Hepatocyte (in vitro differentiated cells): Measurements from ENCODE around the gene ICE2. TPM values are rescaled to one million over a fixed set of nuclear protein-coding genes. Genes with fewer than 3 reads are reported as not detected.

ENCODE experiments used
- DNase-seq: peaks from one replicate; pipeline ENCODE4 v3.0.0-alpha.2; 2016; ENCODE audit warnings: low spot score
- H2AFZ ChIP-seq: fragments of 200-600 bp; sonication (generic); 2 replicates; pipeline ENCODE4 v1.6.0; 2016; ENCODE audit warnings: antibody characterized with exemption, mild to moderate bottlenecking
- H3K27ac ChIP-seq: fragments of 200-600 bp; sonication (generic); 2 replicates; pipeline ENCODE4 v1.5.1; 2016; ENCODE audit warnings: mild to moderate bottlenecking
- H3K27me3 ChIP-seq: fragments of 200-600 bp; sonication (generic); 2 replicates; pipeline ENCODE4 v1.6.1; 2016
- H3K36me3 ChIP-seq: fragments of 200-600 bp; sonication (generic); replicated peaks from 2 replicates; pipeline ENCODE4 v1.5.1; 2016; ENCODE audit warnings: low read depth; ENCODE audit not compliant: insufficient read depth
- H3K4me1 ChIP-seq: fragments of 200-600 bp; sonication (generic); 2 replicates; pipeline ENCODE4 v1.5.1; 2016; ENCODE audit warnings: mild to moderate bottlenecking, moderate library complexity; ENCODE audit not compliant: insufficient read depth
- H3K4me2 ChIP-seq: fragments of 200-600 bp; sonication (generic); 2 replicates; pipeline ENCODE4 v1.6.0; 2016
- H3K4me3 ChIP-seq: fragments of 200-600 bp; sonication (generic); 2 replicates; pipeline ENCODE4 v1.5.1; 2016; ENCODE audit warnings: mild to moderate bottlenecking
- H3K79me2 ChIP-seq: fragments of 200-600 bp; sonication (generic); 2 replicates; pipeline ENCODE4 v1.6.0; 2017; ENCODE audit warnings: mild to moderate bottlenecking
- H3K9me2 ChIP-seq: fragments of 200-600 bp; sonication (generic); replicated peaks from 2 replicates; pipeline ENCODE4 v1.6.0; 2017; ENCODE audit warnings: mild to moderate bottlenecking; ENCODE audit not compliant: insufficient read depth
- H3K9me3 ChIP-seq: fragments of 200-600 bp; sonication (generic); 2 replicates; pipeline ENCODE4 v1.5.1; 2016; ENCODE audit warnings: low read depth, mild to moderate bottlenecking
- H4K20me1 ChIP-seq: fragments of 200-600 bp; sonication (generic); 2 replicates; pipeline ENCODE4 v1.6.0; 2016; ENCODE audit warnings: mild to moderate bottlenecking; ENCODE audit not compliant: insufficient read depth, poor library complexity, severe bottlenecking
- EZH2 ChIP-seq: fragments of 200-600 bp; sonication (generic); IDR thresholded peaks from 2 replicates; pipeline ENCODE4 v1.6.1; 2016; ENCODE audit warnings: antibody characterized with exemption, mild to moderate bottlenecking, borderline replicate concordance
- EZH2phosphoT487 ChIP-seq: fragments of 200-600 bp; sonication (generic); IDR thresholded peaks from one replicate; pipeline ENCODE4 v1.6.1; 2018; ENCODE audit warnings: antibody characterized with exemption, mild to moderate bottlenecking, low read depth, moderate library complexity; ENCODE audit not compliant: unreplicated experiment, severe bottlenecking
- WGBS: methylation state at CpG from one replicate; pipeline ENCODE4 v1.1.6; 2016; ENCODE audit warnings: low lambda C conversion rate; ENCODE audit errors: missing lambda C conversion rate; 5-methylcytosine and 5-hydroxymethylcytosine counted together
- polyA plus RNA-seq: library from polyadenylated mRNA; unstranded; fragments of >200 nt; fragmentation: Nextera tagmentation; extraction: Ambion mirVana; gene quantifications from 2 replicates; pipeline ENCODE4 v1.2.1, GENCODE V29; 2016
- total RNA-seq: library from RNA; depleted of rRNA; stranded (reverse); fragments of >200 nt; gene quantifications from 2 replicates; pipeline ENCODE4 v1.2.3, GENCODE V29; 2014
- TF ChIP-seq, protein P1 (sequence below): fragments of 200-600 bp; sonication (generic); IDR thresholded peaks from 2 replicates; pipeline ENCODE4 v1.5.1; 2016; ENCODE audit warnings: antibody characterized with exemption, mild to moderate bottlenecking; ENCODE audit not compliant: poor library complexity

ICE2 gene
- total and polyA plus RNA-seq, 2 experiments from 2014 or later, result 15.8 to 35.4 TPM

DNA sequence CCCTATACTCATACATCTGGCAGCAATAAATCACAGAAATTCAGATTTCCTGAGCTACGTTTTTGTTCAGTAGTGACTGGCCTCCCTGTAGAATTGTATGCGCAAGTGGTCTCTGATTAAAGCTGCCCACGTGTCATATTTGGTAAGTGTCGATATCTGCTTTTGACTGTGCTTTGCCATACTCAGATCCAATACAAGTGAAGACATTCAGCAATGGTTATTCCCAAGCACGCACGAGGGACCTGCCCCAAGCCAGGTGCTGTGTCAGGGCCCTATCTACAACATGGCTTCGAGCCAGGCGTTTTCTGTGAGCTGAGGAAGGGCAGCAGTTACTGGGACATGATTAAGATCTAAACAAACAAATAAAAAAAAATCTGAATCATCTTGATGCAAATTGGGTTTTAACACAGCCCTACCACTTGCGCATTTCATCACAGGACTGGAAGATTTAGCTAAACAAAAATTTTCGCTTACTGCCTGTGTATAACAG, 47.2 kb upstream of the ICE2 start:
- no peak overlapping the region for H3K27ac ChIP-seq
- no peak overlapping the region for H2AFZ ChIP-seq
- WGBS, result 83% methylated on average over 10 of the region's 10 CpGs
- no peak overlapping the region for H3K4me2 ChIP-seq
- H4K20me1 ChIP-seq, result no peaks in the 10 kb centered on the region
- no peaks in the 10 kb centered on the region for H3K27me3 ChIP-seq
- H3K9me3 ChIP-seq, result no peaks in the 10 kb centered on the region
- no peaks in the 10 kb centered on the region for H3K36me3 ChIP-seq
- H3K4me3 ChIP-seq, result no peak overlapping the region
- no peaks in the 10 kb centered on the region for H3K9me2 ChIP-seq
- no peak for TF ChIP-seq EZH2phosphoT487
- TF ChIP-seq, protein P1, sequence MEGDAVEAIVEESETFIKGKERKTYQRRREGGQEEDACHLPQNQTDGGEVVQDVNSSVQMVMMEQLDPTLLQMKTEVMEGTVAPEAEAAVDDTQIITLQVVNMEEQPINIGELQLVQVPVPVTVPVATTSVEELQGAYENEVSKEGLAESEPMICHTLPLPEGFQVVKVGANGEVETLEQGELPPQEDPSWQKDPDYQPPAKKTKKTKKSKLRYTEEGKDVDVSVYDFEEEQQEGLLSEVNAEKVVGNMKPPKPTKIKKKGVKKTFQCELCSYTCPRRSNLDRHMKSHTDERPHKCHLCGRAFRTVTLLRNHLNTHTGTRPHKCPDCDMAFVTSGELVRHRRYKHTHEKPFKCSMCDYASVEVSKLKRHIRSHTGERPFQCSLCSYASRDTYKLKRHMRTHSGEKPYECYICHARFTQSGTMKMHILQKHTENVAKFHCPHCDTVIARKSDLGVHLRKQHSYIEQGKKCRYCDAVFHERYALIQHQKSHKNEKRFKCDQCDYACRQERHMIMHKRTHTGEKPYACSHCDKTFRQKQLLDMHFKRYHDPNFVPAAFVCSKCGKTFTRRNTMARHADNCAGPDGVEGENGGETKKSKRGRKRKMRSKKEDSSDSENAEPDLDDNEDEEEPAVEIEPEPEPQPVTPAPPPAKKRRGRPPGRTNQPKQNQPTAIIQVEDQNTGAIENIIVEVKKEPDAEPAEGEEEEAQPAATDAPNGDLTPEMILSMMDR, result no peak
- no peak for TF ChIP-seq EZH2
- H3K4me1 ChIP-seq, result no peaks in the 10 kb centered on the region
- DNase-seq, result no peak
- no peaks in the 10 kb centered on the region for H3K79me2 ChIP-seq

DNA sequence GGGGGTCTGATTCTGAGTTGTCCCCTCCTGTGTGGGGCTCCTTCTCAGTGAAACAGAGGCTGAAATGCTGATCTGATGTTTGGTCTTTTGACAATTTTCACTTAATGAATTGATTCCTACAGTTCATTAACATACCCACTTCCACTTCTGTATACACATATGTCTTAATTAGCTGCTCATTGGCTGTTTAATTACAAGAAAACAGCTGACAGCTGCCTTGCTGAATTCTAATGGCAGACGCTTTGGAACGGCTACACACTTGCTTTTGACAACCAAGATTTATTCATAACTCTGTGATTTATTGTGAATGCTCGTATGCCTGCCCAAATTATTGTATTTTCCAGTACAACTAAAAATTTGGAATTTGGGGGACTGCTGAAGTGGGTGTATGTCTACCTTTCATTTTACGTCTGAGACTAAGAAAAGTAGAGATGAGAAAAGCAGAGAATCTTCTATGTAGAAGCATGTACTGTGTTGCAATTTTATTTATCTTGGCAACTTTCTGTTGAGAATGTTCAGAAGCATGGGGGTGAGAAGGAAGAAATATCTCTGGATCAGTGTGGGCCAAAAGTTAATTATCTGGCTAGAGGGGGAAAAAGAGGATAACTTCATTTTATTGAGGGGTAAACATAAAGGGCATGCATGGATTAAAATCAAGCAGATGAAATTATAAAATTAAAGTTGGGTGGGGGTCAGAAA, 46.5 kb upstream of the ICE2 start:
- DNase-seq, result no peak
- Histone ChIP-seq H3K27me3 (no peaks in the 10 kb centered on the region), H3K4me1 (no peaks in the 10 kb centered on the region), H3K4me2 (no peak overlapping the region), H3K79me2 (no peaks in the 10 kb centered on the region), H3K9me3 (no peaks in the 10 kb centered on the region), H3K9me2 (no peaks in the 10 kb centered on the region), H3K36me3 (no peaks in the 10 kb centered on the region), H3K4me3 (no peak overlapping the region), H3K27ac (no peak overlapping the region), H2AFZ (no peak overlapping the region), H4K20me1 (no peaks in the 10 kb centered on the region)
- TF ChIP-seq EZH2phosphoT487 (no peak), EZH2 (no peak)
- TF ChIP-seq, protein P1, result no peak
- WGBS, result 87% methylated on average over 4 of the region's 4 CpGs

DNA sequence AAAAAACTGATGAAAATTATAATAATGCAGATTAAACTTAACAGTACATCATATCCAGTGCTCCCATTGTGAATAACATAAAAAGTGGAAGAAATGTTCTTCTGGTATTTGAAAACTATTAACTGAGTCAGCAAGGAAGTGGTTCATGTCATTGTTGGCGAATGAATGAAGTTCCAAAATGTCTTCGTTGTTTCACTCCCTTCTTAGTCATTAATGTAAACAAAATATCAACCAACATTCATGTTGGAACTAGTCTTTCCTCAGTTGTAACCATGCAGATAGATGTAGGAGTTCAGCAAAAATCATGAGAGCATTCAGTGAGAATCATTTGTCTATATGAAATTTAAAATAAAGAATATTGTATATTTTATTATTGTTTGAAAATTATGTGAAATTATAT, 44.1 kb upstream of the ICE2 start:
- TF ChIP-seq, protein P1, result no peak
- TF ChIP-seq EZH2 (no peak), EZH2phosphoT487 (no peak)
- Histone ChIP-seq H2AFZ (no peak overlapping the region), H3K79me2 (no peaks in the 10 kb centered on the region), H4K20me1 (no peaks in the 10 kb centered on the region), H3K9me2 (no peaks in the 10 kb centered on the region), H3K4me3 (no peak overlapping the region), H3K27me3 (no peaks in the 10 kb centered on the region), H3K36me3 (no peaks in the 10 kb centered on the region), H3K27ac (no peak overlapping the region), H3K4me1 (peaks cover 3% of the 10 kb centered on the region), H3K4me2 (no peak overlapping the region), H3K9me3 (no peaks in the 10 kb centered on the region)
- DNase-seq, result no peak
- WGBS, result 43% methylated on average over 2 of the region's 2 CpGs
